Pulmonary artery endothelial cell (primary cell): ENCODE data around the gene SIRT2. TPM values are rescaled to one million over a fixed set of nuclear protein-coding genes. Genes with fewer than 3 reads are reported as not detected.
"Not testable (repeated sequence)": the region's sequence is repeated elsewhere in the genome, so short reads cannot be mapped to it uniquely, and the experiment has no call there.

ENCODE experiments used
- DNase-seq: peaks from one replicate; pipeline ENCODE4 v3.0.0-alpha.2; 2011; ENCODE audit warnings: low read depth, low spot score
- total RNA-seq: library from RNA; depleted of rRNA; stranded (reverse); fragments of >200 nt; gene quantifications from 2 replicates; pipeline ENCODE4 v1.2.3, GENCODE V29; 2014

The SIRT2 gene
- total RNA-seq, 1 donor from 2014 or later: 47.3 TPM

- DNase-seq: no peak
These were observed 30.1 kb downstream of the SIRT2 start for GRCh38 chr19:38869160-38869835.

- DNase-seq: no peak
These were observed 30.9 kb downstream of the SIRT2 start for GRCh38 chr19:38868551-38868950.

- DNase-seq: no peak
These were observed 32.1 kb downstream of the SIRT2 start for GRCh38 chr19:38867171-38867780.

- DNase-seq: peak; percentile 54
These were observed 36.9 kb downstream of the SIRT2 start for GRCh38 chr19:38862321-38863059.

DNA sequence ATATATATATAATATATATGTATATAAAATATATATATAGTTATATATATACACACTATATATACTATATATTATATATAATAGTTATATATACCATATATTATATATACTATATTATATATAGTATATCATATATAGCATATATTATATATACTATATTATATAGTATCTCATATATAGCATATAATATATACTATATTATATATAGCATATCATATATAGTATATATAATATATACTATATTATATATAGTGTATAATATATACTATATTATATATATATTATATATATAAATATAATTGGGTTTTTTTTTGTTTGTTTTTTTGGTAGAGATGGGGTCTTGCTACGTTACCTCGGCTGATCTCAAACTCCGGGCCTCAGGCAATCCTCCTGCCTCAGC is 38.0 kb downstream of the SIRT2 start:
- DNase-seq: no peak

GRCh38 chr19:38859631-38860204 is 39.7 kb downstream of the SIRT2 start:
- DNase-seq: not testable (repeated sequence)

GRCh38 chr19:38856813-38857212 is 42.6 kb downstream of the SIRT2 start:
- DNase-seq: no peak

DNA sequence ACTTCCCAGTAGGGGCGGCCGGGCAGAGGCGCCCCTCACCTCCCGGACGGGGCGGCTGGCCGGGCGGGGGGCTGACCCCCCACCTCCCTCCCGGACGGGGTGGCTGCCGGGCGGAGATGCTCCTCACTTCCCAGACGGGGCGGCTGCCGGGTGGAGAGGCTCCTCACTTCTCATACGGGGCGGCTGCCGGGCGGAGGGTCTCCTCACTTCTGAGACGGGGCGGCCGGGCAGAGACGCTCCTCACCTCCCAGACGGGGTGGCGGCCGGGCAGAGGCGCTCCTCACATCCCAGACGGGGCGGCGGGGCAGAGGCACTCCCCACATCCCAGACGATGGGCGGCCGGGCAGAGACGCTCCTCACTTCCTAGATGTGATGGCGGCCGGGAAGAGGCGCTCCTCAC is 43.7 kb downstream of the SIRT2 start:
- DNase-seq: not testable (repeated sequence)

GRCh38 chr19:38854961-38855360 is 44.5 kb downstream of the SIRT2 start:
- not testable (repeated sequence) for DNase-seq

GRCh38 chr19:38853214-38853613 is 46.2 kb downstream of the SIRT2 start:
- DNase-seq: no peak

DNA sequence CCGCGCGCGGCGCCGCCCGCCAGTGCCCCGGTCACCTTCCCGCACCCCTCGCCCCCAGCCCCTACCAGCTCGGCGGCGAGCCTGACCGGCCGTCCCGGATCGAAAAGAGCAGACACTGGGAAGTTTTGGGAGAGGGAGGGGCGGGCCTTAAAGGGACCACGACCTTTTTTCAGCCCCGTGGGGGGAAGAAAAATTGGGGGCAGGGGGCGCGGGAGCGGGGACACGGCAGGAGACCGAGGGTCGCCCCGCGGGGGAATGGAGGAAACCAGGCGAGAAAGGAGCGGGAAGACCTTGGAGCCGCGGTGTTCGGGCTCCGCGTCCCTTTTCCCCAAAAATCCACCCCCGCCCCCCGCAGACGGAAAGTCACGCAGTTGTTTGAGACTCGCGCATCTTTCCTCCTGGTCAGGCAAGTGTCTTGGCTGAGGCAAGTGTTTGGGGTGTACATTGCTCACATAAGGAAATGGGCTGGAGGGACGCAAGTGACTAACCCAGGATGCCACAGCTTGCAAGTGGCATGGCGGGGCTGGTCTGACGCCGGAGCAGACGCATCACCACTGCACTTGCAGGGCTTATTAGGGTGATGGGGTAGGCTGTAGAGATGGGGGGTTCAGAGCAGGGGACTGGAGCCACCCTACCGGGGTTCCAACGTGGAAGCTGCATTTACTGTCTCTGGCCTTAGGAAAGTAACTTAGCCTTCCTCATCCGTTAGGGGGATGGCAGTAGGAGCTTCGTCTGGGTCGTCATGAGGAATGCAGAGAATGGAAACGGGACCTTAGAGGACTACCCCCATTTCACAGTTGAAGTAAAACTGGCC is 47.0 kb downstream of the SIRT2 start:
- DNase-seq: no peak

DNA sequence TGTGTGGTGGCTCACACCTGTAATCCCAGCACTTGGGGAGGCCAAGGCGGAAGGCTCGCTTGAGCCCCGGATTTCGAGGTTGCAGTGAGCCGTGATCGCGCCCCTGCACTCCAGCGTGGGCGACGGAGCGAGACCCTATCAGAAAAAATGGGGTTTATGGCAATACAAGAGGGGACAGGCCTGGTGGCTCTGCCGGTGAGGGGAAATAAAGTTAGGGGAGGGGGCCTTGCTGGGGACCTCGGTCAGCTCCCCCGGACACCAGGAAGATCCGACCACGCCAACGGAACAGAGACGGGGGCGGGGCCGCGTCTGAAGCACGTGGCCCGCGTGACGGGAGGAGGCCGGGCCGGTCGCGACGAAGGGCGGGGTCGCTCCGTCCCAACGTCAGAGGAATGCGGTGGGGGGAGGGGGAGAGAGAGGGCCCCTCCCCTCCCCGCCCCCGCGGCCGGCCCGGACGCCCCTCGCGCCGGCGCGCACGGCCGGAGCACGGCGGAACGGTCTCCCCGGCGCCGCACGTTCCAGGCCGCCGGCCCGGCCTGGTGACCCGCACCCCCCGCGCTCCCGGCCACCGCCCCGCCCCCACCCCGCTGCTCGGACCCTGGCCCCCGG is 47.7 kb downstream of the SIRT2 start:
- peak; percentile 67 for DNase-seq

GRCh38 chr19:38850976-38851621 is 48.3 kb downstream of the SIRT2 start:
- no peak for DNase-seq

- no peak for DNase-seq
These were observed 48.9 kb downstream of the SIRT2 start for GRCh38 chr19:38850436-38850975.

- DNase-seq: peak; percentile 100
These were observed 49.5 kb downstream of the SIRT2 start, which contains the start of gene HNRNPL for GRCh38 chr19:38849860-38850435. Gene HNRNPL (minus strand): TSS chr19:38849986. CDS start chr19:38849966, 20 bp downstream.

DNA sequence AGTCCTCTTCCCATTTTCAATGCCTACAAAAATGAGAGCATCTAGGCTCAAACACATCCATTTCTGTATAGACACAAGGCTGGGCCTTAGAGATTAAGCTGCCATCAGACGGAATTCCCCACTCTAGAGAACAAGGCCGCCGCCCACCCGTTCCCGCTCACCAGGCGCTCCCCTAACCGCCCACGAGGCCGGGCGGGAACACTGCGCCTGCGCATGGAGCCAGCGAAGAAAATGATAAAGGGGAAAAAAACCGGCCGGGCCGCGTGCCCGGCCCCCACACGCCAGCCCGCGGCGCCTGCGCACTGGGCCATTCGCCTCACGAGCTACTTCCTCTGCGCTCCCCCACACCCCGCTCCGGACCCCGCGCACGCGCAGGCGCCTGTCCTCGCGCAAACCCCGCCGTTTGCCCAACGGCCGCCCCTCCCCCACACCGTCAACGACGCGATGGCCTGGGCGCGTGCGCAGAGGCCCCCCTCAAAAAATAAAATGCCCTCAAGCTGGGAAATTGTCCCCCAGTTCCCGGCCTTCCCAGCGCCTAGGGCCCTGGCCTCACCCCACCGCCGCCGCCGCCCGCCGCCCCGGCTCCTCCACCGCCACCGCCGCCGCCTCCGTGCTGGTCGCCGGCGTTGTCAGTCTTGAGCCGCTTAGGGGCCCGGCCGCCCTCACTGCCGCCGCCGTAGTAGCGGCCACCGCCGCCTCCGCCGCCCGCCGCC is 50.1 kb downstream of the SIRT2 start:
- DNase-seq: peak; percentile 74

GRCh38 chr19:38848299-38849146 is 50.9 kb downstream of the SIRT2 start:
- DNase-seq: no peak

- no peak for DNase-seq
These were observed 53.3 kb downstream of the SIRT2 start for GRCh38 chr19:38846097-38846496.
